ENCODE data around the gene PILRB. TPM values are rescaled to one million over a fixed set of nuclear protein-coding genes. Genes with fewer than 3 reads are reported as not detected.
A peak's percentile ranks its signal among the peaks of the same experiment; 100 is the strongest.

PILRB gene
- total RNA-seq, 2 experiments from 2014 or later: 56.4 to 67.6 TPM

DNA sequence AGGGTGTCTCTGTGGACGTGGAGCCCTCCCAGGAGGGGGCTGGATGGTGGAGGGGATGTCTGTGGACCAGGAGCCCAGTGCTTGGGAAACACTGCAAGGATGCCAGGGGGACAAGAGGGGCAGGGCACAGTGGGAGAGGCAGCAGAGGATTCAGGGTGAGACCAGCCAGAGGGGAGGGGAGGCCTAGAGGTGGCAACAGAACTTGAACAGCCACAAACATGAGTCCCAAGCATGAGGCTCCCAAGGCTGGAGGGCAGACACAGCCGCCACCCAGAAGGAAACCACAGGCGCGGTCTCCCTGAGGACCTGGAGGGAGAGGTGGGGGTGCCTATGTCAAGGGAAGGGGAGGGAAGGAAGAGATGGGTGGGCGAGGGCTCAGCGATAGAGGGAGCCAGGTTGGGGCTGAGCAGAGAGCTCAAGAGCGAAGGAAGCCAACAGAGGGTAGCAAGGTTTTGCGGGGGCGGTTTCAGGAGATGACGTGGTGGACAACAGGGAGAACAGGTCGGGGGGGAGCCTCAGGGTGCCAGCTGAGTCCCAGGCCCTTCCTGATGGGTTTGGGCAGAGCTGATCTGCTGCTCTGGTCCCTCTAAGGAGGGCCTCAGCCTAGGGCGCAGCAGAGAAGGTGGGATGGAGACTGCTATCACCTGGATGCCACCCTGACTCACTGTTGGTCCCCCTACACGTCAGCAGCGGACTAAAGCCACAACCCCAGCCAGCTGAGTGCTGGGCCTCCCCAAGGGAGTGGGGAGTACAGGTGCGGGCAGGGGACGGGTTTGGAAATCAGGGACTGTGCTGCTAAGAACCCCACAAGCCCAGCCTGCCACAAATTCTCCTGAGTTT lies 8.7 kb downstream of the PILRB start:
- intact Hi-C loops (cut with DNase I, micrococcal nuclease): no loop called here
- Histone ChIP-seq H3K4me1 (ENCODE audit: insufficient read depth, low read length) (peaks cover 20% of the 10 kb centered on the region), H3K4me3 (ENCODE audit: low read length) (no peak overlapping the region), H3K9me3 (ENCODE audit: control insufficient read depth in 1 of 2, insufficient read depth in 1 of 2, low read length in 2 of 2) (no peaks in the 10 kb centered on the region), H3K27ac (ENCODE audit: low read depth in 1 of 2, low read length in 2 of 2) (no peak overlapping the region), H3K36me3 (ENCODE audit: insufficient read depth, low read length) (peaks cover 8% of the 10 kb centered on the region), H3K27me3 (ENCODE audit: control insufficient read depth in 1 of 2, insufficient read depth in 2 of 2, low read length in 2 of 2) (no peaks in the 10 kb centered on the region)
- no peak overlapping the region for H3K4me3 Mint-ChIP-seq
- TF ChIP-seq, protein P1, sequence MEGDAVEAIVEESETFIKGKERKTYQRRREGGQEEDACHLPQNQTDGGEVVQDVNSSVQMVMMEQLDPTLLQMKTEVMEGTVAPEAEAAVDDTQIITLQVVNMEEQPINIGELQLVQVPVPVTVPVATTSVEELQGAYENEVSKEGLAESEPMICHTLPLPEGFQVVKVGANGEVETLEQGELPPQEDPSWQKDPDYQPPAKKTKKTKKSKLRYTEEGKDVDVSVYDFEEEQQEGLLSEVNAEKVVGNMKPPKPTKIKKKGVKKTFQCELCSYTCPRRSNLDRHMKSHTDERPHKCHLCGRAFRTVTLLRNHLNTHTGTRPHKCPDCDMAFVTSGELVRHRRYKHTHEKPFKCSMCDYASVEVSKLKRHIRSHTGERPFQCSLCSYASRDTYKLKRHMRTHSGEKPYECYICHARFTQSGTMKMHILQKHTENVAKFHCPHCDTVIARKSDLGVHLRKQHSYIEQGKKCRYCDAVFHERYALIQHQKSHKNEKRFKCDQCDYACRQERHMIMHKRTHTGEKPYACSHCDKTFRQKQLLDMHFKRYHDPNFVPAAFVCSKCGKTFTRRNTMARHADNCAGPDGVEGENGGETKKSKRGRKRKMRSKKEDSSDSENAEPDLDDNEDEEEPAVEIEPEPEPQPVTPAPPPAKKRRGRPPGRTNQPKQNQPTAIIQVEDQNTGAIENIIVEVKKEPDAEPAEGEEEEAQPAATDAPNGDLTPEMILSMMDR (IDR thresholded peaks at IDR 0.05): no peak
- peaks cover 44% of the 10 kb centered on the region for H3K36me3 Mint-ChIP-seq (ENCODE audit: low read depth)
- H3K27me3 Mint-ChIP-seq: no peaks in the 10 kb centered on the region
- peaks cover 17% of the 10 kb centered on the region for H3K4me1 Mint-ChIP-seq (ENCODE audit: low read depth)
- POLR2A ChIA-PET: no interaction called here
- CTCF ChIA-PET: interaction anchor here (0.7 kb wide), 1 partner anchor 21 kb away, joined by 3 read pairs; no protein-coding TSS in a partner anchor
- H3K27ac Mint-ChIP-seq: peak overlapping the region; percentile 66
- peak in 1 of 14 experiments; percentile 25 for DNase-seq
- peak; percentile 27 for ATAC-seq (ENCODE audit: poor library complexity)
- H3K9me3 Mint-ChIP-seq: no peaks in the 10 kb centered on the region

DNA sequence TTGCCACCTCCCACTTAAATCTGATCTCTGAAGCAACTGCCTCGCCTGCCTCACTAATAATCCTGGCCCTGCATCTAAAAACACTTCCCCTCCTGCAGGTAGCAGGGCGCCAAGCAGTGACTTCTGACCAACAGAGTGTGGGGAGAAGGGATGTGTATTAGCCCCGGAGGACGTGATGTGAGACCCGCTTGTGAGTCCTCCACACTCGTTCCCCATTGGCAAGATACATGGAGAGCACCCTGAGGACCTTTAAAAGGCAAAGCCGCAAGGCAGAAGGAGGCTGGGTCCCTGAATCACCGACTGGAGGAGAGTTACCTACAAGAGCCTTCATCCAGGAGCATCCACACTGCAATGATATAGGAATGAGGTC lies 9.3 kb downstream of the PILRB start:
- intact Hi-C loops (cut with DNase I, micrococcal nuclease): no loop called here
- no peak overlapping the region for H3K27ac ChIP-seq (ENCODE audit: low read depth in 1 of 2, low read length in 2 of 2)
- Mint-ChIP-seq H3K27ac (peak overlapping the region; percentile 66), H3K4me3 (no peak overlapping the region), H3K4me1 (ENCODE audit: low read depth) (peaks cover 17% of the 10 kb centered on the region), H3K27me3 (no peaks in the 10 kb centered on the region), H3K36me3 (ENCODE audit: low read depth) (peaks cover 38% of the 10 kb centered on the region), H3K9me3 (no peaks in the 10 kb centered on the region)
- ATAC-seq (ENCODE audit: poor library complexity): no peak
- H3K9me3 ChIP-seq (ENCODE audit: control insufficient read depth in 1 of 2, insufficient read depth in 1 of 2, low read length in 2 of 2): no peaks in the 10 kb centered on the region
- POLR2A ChIA-PET: no interaction called here
- H3K4me3 ChIP-seq (ENCODE audit: low read length): no peak overlapping the region
- H3K36me3 ChIP-seq (ENCODE audit: insufficient read depth, low read length): peaks cover 3% of the 10 kb centered on the region
- CTCF ChIA-PET: no interaction called here
- no peaks in the 10 kb centered on the region for H3K27me3 ChIP-seq (ENCODE audit: control insufficient read depth in 1 of 2, insufficient read depth in 2 of 2, low read length in 2 of 2)
- peak in 1 of 14 experiments; percentile 17 for DNase-seq
- TF ChIP-seq, protein P1 (IDR thresholded peaks at IDR 0.05): no peak
- peaks cover 24% of the 10 kb centered on the region for H3K4me1 ChIP-seq (ENCODE audit: insufficient read depth, low read length)

DNA sequence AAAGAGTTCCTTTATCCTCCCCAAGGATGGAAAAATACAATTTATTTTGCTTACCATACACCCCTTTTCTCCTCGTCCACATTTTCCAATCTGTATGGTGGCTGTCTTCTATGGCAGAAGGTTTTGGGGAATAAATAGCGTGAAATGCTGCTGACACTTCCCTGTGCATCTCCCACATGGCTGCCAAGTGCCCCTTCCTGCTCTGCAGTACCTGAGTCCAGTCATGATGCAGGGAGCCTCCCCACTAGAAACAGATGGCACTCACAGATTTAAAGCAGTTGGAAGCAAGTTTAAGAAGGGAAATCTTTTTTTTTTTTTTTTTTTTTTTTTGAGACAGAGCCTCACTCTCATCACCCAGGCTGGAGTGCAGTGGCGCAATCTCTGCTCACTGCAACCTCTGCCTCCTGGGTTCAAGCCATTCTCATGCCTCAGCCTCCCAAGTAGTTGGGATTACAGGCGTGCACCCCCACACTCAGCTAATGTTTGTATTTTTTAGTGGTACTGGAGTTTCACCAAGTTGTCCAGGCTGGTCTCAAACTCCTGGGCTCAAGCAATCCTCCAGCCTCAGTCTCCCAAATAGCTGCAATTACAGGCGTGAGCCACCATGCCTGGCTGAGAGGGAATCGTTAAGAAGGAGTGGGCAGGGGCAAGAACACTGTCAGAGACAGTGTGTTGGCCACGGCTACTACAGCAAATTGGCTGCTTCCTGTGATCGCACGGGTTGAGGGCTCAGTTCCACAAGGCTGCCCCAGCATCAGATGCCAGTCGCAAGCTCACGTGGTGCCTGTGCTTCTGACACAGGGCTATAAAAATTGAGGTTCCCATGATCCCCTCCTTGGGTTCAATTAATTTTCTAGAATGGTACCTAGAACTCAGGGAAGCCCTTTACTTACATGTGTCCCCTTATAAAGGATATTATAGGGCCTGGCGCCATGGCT lies 10.0 kb downstream of the PILRB start:
- H3K4me3 ChIP-seq (ENCODE audit: low read length): no peak overlapping the region
- TF ChIP-seq, protein P1 (IDR thresholded peaks at IDR 0.05): no peak
- H3K4me3 Mint-ChIP-seq: no peak overlapping the region
- H3K27me3 ChIP-seq (ENCODE audit: control insufficient read depth in 1 of 2, insufficient read depth in 2 of 2, low read length in 2 of 2): no peaks in the 10 kb centered on the region
- peaks cover 20% of the 10 kb centered on the region for H3K4me1 Mint-ChIP-seq (ENCODE audit: low read depth)
- H3K4me1 ChIP-seq (ENCODE audit: insufficient read depth, low read length): peaks cover 31% of the 10 kb centered on the region
- intact Hi-C loops (cut with DNase I, micrococcal nuclease): no loop called here
- H3K36me3 ChIP-seq (ENCODE audit: insufficient read depth, low read length): no peaks in the 10 kb centered on the region
- CTCF ChIA-PET: no interaction called here
- H3K27me3 Mint-ChIP-seq: no peaks in the 10 kb centered on the region
- no peaks in the 10 kb centered on the region for H3K9me3 ChIP-seq (ENCODE audit: control insufficient read depth in 1 of 2, insufficient read depth in 1 of 2, low read length in 2 of 2)
- ATAC-seq (ENCODE audit: poor library complexity) (no peak), DNase-seq (peak in 1 of 14 experiments; percentile 35)
- no peaks in the 10 kb centered on the region for H3K9me3 Mint-ChIP-seq
- peaks cover 31% of the 10 kb centered on the region for H3K36me3 Mint-ChIP-seq (ENCODE audit: low read depth)
- no peak overlapping the region for H3K27ac ChIP-seq (ENCODE audit: low read depth in 1 of 2, low read length in 2 of 2)
- POLR2A ChIA-PET: no interaction called here
- peak overlapping the region; percentile 66 for H3K27ac Mint-ChIP-seq

All from CD4-positive, alpha-beta T cell (primary cell).